Psoas muscle (tissue), 8 donors: ENCODE results near the gene COMMD10. TPM values are rescaled to one million over a fixed set of nuclear protein-coding genes. Genes with fewer than 3 reads are reported as not detected.

Experiments
- ATAC-seq, 4 donors: fragments of 200-7000 bp; cut with Tn5 transposase; one replicate each; pipeline ENCODE4 v1.9.1; 2020; ENCODE audit warnings: moderate library complexity in 3 of 4, mild to moderate bottlenecking in 2 of 4
- DNase-seq, 2 donors: peaks; one replicate each; pipeline ENCODE4 v3.0.0-alpha.2; 2020
- H3K27ac ChIP-seq: fragments of 200-600 bp; one replicate; pipeline ENCODE4 v1.8.0; 2022
- H3K27me3 ChIP-seq, 3 donors: fragments of 200-600 bp in 1 of 3; one replicate each; pipeline versions ENCODE4 v1.6.1 to v1.8.0; 2013 to 2022; ENCODE audit warnings: low read length in 2 of 3, mild to moderate bottlenecking in 2 of 3, moderate library complexity in 1 of 3; ENCODE audit not compliant: insufficient read depth in 3 of 3
- H3K36me3 ChIP-seq, 2 donors: fragments of 200-600 bp in 1 of 2; one replicate each; pipeline versions ENCODE4 v1.6.1 to v1.8.0; 2013 to 2022; ENCODE audit warnings: low read depth in 1 of 2, mild to moderate bottlenecking in 1 of 2, moderate library complexity in 1 of 2; ENCODE audit not compliant: insufficient read depth in 1 of 2
- H3K4me1 ChIP-seq: fragments of 200-600 bp; one replicate; pipeline ENCODE4 v1.8.0; 2022
- H3K4me3 ChIP-seq: fragments of 200-600 bp; one replicate; pipeline ENCODE4 v1.8.0; 2022; ENCODE audit warnings: mild to moderate bottlenecking
- H3K9me3 ChIP-seq: fragments of 200-600 bp; one replicate; pipeline ENCODE4 v1.8.0; 2022
- WGBS, 3 donors: extraction: QIAGEN DNeasy Blood & Tissue Kit; methylation state at CpG; one replicate each; pipeline versions ENCODE4 v1.1.6 to v1.1.7; 2013; 5-methylcytosine and 5-hydroxymethylcytosine counted together
- intact Hi-C, 2 donors: fragments of 100-400 bp; cut with DNase I; formaldehyde crosslinking; loops; one replicate each; pipeline versions ENCODE4 v1.11.0 to v1.14.2; 2022
- polyA plus RNA-seq, 3 donors: library from polyadenylated mRNA; stranded (reverse); fragments of 200-250 nt; gene quantifications; one replicate each; pipeline ENCODE4 v1.2.3, GENCODE V29; 2013
- total RNA-seq, 4 donors: library from RNA; stranded (reverse); fragmentation: NEBNext Ultra II Directional in 2 of 4; extraction: Animal tissue kit (Norgen Biotek cat#: 25700) in 2 of 4; gene quantifications; one replicate each; pipeline versions ENCODE4 v1.2.1 to v1.2.4, GENCODE V29; 2021 to 2023
- TF ChIP-seq, protein P1 (sequence below): fragments of 200-600 bp; IDR thresholded peaks from one replicate; pipeline ENCODE4 v1.8.0; 2022; ENCODE audit warnings: antibody characterized with exemption
- donor health status: healthy with polysubstance abuse.
- donor health status: DM: no; HTN: no; CAD: no; lungs with moderate emphysema.
- donor health status: Bipolar disorder and iron deficiency.
- donor health status: healthy.
- donor health status: DM: yes; HTN: yes; CAD: no.
- donor health status: DM: no; HTN: no; CAD: no.
- donor health status: DM: no; HTN: no; CAD: no.
- donor health status: DM: yes; HTN: yes; CAD: no.

COMMD10 gene
- total and polyA plus RNA-seq, 7 donors = 8.4 to 23.0 (median 16.7) TPM

- intact Hi-C loops = no loop called here
- WGBS, 3 donors = 97 to 98% (median 97%) methylated on average over 1 of the region's 1 CpG
- Histone ChIP-seq H3K36me3 (no peaks in the 10 kb centered on the region), H3K4me1 (no peaks in the 10 kb centered on the region), H3K4me3 (no peak overlapping the region), H3K9me3 (peaks cover 3% of the 10 kb centered on the region), H3K27ac (no peak overlapping the region), H3K27me3 (no peaks in the 10 kb centered on the region)
- TF ChIP-seq, protein P1, sequence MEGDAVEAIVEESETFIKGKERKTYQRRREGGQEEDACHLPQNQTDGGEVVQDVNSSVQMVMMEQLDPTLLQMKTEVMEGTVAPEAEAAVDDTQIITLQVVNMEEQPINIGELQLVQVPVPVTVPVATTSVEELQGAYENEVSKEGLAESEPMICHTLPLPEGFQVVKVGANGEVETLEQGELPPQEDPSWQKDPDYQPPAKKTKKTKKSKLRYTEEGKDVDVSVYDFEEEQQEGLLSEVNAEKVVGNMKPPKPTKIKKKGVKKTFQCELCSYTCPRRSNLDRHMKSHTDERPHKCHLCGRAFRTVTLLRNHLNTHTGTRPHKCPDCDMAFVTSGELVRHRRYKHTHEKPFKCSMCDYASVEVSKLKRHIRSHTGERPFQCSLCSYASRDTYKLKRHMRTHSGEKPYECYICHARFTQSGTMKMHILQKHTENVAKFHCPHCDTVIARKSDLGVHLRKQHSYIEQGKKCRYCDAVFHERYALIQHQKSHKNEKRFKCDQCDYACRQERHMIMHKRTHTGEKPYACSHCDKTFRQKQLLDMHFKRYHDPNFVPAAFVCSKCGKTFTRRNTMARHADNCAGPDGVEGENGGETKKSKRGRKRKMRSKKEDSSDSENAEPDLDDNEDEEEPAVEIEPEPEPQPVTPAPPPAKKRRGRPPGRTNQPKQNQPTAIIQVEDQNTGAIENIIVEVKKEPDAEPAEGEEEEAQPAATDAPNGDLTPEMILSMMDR = no peak
- ATAC-seq = no peak
- no peak for DNase-seq
Observed at GRCh38 chr5:116174111-116174510, 89.3 kb downstream of the COMMD10 start.

DNA sequence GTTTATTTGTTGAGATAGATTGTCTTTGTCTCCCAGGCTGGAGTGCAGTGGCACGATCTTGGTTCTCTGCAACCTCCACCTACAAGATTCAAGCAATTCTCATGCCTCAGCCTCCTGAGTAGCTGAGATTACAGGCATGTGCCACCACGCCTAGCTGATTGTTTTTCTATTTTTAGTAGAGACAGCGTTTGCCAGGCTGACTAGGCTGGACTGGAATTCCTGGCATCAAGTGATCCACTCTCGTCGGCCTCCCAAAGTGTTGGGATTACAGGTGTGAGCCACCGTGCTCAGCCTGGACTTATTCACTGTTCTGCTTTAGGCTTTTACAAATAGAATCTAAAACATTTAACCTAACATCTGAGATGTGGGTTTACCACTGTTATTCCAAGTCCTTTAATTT, 91.3 kb downstream of the COMMD10 start:
- no peaks in the 10 kb centered on the region for H3K4me1 ChIP-seq
- H3K4me3 ChIP-seq = no peak overlapping the region
- TF ChIP-seq, protein P1 = no peak
- H3K36me3 ChIP-seq = no peaks in the 10 kb centered on the region
- intact Hi-C loops = no loop called here
- ATAC-seq (peak in 2 of 4 donors; percentile 67 to 80), DNase-seq (no peak)
- no peaks in the 10 kb centered on the region for H3K27me3 ChIP-seq
- no peak overlapping the region for H3K27ac ChIP-seq
- H3K9me3 ChIP-seq = peaks cover 3% of the 10 kb centered on the region
- 38 to 53% (median 42%) methylated on average over 6 of the region's 6 CpGs for WGBS, 3 donors

- H3K27me3 ChIP-seq = no peaks in the 10 kb centered on the region
- intact Hi-C loops = no loop called here
- no peaks in the 10 kb centered on the region for H3K36me3 ChIP-seq
- no peaks in the 10 kb centered on the region for H3K4me1 ChIP-seq
- DNase-seq = no peak
- H3K27ac ChIP-seq = no peak overlapping the region
- ATAC-seq = no peak
- peaks cover 3% of the 10 kb centered on the region for H3K9me3 ChIP-seq
- TF ChIP-seq, protein P1 = no peak
- H3K4me3 ChIP-seq = no peak overlapping the region
- WGBS, 3 donors = 84 to 95% (median 85%) methylated on average over 4 of the region's 4 CpGs
Observed at GRCh38 chr5:116178925-116179324, 94.1 kb downstream of the COMMD10 start.

- ATAC-seq (no peak), DNase-seq (no peak)
- H3K27me3 ChIP-seq = no peaks in the 10 kb centered on the region
- no peak overlapping the region for H3K27ac ChIP-seq
- H3K36me3 ChIP-seq = no peaks in the 10 kb centered on the region
- TF ChIP-seq, protein P1 = no peak
- no peaks in the 10 kb centered on the region for H3K4me1 ChIP-seq
- no peaks in the 10 kb centered on the region for H3K9me3 ChIP-seq
- intact Hi-C loops = no loop called here
- 67 to 71% (median 70%) methylated on average over 2 of the region's 2 CpGs for WGBS, 3 donors
- H3K4me3 ChIP-seq = no peak overlapping the region
Observed at GRCh38 chr5:116209166-116209565, 124.3 kb downstream of the COMMD10 start.

DNA sequence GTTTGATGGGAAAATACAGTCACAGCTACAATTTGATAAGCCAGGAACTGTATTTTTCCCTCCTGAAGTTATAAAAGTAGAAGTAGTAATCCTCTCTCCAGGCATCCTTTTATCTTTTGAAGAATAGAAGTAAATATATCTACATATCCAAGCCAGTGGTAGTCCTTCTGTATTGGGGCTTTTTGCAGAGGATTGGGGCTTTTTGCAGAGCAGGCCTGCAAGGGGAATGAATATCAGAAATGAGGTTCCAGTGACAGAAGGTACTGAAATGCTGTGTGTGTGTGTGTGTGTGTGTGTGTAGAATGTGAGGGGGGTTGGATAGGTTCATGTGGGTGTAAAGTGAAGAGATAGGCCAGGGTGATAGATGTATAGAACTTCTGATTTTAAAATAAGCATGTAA, 127.4 kb downstream of the COMMD10 start:
- no peaks in the 10 kb centered on the region for H3K27me3 ChIP-seq
- no peak for ATAC-seq
- H3K27ac ChIP-seq = no peak overlapping the region
- TF ChIP-seq, protein P1 = no peak
- H3K4me3 ChIP-seq = no peak overlapping the region
- no peaks in the 10 kb centered on the region for H3K9me3 ChIP-seq
- intact Hi-C loops = no loop called here
- no peaks in the 10 kb centered on the region for H3K36me3 ChIP-seq
- H3K4me1 ChIP-seq = no peaks in the 10 kb centered on the region
- no peak for DNase-seq
